ENCODE data around the gene ADAMTS13. TPM values are rescaled to one million over a fixed set of nuclear protein-coding genes. Genes with fewer than 3 reads are reported as not detected.
"Not testable (repeated sequence)": the region's sequence is repeated elsewhere in the genome, so short reads cannot be mapped to it uniquely, and the experiment has no call there.

Gene ADAMTS13
- total RNA-seq, 1 donor from 2014 or later: 3.6 TPM

GRCh38 chr9:133389025-133389557 lies 33.1 kb upstream of the ADAMTS13 start:
- DNase-seq (ENCODE audit: missing footprints) (no peak), ATAC-seq (no peak)
- intact Hi-C loops (cut with DNase I): no loop called here

DNA sequence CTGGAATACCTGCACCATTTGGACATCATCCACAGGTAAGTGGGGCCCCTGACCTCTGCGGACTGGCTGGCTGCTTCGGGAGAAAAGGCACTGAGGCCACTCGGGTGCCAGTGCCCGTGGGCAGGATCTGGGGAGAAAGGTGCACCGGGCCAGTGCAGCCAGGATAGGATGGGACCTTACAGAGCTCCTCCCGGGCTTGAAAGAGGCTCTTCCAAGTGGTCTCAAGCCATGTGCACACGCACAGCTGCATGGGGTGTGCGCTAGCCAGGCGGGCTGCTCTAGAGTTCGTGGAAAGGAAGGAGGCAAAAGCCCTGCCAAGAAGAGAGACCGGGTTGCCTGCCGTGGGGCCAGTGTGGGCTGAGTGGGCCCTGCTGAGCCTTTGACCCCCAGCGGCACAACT lies 32.6 kb upstream of the ADAMTS13 start:
- DNase-seq (ENCODE audit: missing footprints) (no peak), ATAC-seq (no peak)
- intact Hi-C loops (cut with DNase I): no loop called here

GRCh38 chr9:133390713-133391112 lies 31.5 kb upstream of the ADAMTS13 start:
- ATAC-seq (no peak), DNase-seq (ENCODE audit: missing footprints) (no peak)
- intact Hi-C loops (cut with DNase I): no loop called here

- ATAC-seq; DNase-seq (ENCODE audit: missing footprints); intact Hi-C loops (cut with DNase I): not testable (repeated sequence)
Observed at GRCh38 chr9:133391449-133391848, 30.7 kb upstream of the ADAMTS13 start.

GRCh38 chr9:133392308-133392707 lies 29.9 kb upstream of the ADAMTS13 start:
- DNase-seq (ENCODE audit: missing footprints); intact Hi-C loops (cut with DNase I); ATAC-seq: not testable (repeated sequence)

DNA sequence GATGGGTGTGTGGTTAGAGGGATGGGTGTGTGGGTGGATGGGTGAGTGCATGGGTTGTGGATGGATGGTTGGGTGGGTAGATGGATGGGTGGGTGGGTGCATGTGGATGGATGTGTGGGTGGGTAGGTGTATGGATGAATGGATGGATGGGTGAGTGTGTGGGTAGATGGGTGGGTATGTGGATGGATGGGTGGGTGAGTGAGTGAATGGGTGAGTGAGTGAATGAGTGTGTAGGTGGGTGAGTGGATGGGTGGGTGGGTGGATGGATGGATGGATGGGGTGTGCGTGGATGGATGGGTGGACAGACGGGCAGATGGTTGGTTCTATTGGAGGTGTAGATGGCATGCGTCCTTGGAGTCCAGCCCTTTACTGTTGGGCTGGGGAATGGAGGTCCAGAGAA lies 28.8 kb upstream of the ADAMTS13 start:
- intact Hi-C loops (cut with DNase I): no loop called here
- DNase-seq (ENCODE audit: missing footprints): no peak
- no peak for ATAC-seq

DNA sequence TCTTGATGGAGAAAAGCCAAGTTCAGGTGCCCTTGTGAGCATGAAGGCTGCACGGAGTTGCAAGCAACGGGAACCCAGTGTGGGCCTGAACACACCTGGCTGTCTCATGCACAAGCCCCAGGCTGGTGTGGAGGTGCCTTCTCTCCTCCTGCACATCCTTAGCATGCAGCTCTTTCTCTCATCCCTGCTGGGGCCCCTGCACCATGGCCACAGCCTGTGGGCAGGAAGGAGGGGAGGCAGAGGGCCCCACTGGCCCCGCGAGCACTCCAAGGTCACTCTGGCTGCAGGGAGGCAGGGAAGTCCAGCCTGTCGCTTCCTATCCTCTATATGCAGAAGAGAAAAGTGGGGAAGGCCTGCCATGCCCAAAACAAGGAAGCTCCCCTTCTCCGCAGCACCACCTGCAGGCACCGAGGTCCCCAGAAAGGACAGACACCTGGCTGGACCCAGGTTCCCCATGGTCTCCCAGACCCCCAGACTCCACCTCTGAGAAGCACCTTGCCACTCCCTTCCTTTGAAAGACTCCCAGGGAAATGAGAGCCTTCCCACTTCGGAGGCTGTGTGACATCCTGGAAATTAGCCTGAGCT lies 27.4 kb upstream of the ADAMTS13 start:
- DNase-seq (ENCODE audit: missing footprints) (no peak), ATAC-seq (no peak)
- intact Hi-C loops (cut with DNase I): no loop called here

- ATAC-seq (no peak), DNase-seq (ENCODE audit: missing footprints) (no peak)
- intact Hi-C loops (cut with DNase I): no loop called here
Observed at GRCh38 chr9:133396952-133397351, 25.2 kb upstream of the ADAMTS13 start.

GRCh38 chr9:133397370-133397769 lies 24.8 kb upstream of the ADAMTS13 start:
- DNase-seq (ENCODE audit: missing footprints) (no peak), ATAC-seq (no peak)
- intact Hi-C loops (cut with DNase I): no loop called here

DNA sequence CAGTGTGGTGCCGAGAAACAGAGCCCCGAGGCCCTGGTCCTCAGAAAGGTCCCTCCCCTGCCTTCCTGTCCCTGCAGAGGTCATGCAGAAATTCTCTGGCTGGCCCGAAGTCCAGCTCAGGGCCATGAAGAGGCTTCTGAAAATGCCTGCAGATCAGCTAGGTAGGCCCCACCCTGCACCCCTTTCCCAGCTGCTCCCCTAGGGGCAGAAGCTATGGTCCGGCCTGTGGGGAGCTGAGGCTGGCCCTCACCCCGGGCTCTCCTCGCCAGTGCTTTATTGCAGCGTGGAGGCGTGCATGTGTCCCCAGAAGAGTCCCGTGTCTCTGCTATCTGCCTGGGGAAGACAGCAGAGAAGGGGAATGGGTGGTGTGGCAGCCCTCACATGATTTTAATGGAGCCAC lies 24.3 kb upstream of the ADAMTS13 start:
- intact Hi-C loops (cut with DNase I): no loop called here
- DNase-seq (ENCODE audit: missing footprints) (no peak), ATAC-seq (no peak)

DNA sequence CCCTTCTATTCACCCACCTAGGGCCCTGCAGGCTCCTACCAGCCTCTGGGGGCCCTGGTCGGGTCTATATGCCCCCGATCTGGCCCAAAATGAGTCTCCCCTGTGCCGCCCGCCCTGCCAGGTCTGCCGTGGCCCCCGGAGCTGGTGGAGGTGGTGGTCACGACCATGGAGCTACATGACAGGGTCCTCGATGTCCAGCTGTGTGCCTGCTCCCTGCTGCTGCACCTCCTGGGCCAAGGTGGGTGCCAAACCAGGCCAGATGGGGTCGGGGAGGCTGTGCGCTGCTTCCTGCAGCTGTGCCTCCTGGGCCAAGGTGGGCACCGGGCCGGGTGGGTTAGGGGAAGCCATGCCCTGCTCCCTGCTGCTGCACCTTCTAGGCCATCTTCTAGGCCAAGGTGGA lies 21.9 kb upstream of the ADAMTS13 start:
- DNase-seq (ENCODE audit: missing footprints): no peak
- no peak for ATAC-seq
- intact Hi-C loops (cut with DNase I): no loop called here

DNA sequence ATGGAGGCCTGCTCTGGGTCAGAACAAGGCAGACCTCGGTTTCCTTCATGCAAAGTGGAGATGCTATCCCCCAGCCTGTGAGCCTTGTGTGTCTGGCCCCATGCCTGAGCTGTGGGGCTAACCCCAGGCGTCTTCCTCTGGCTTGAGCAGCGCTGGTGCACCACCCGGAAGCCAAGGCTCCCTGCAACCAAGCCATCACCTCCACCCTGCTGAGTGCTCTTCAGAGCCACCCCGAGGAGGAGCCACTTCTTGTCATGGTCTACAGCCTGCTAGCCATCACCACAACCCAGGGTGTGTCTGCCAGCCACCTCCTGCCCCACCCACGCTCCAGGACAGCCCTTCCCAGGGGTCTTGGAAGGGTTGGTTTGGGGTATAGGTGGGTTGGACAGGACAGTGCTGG lies 20.6 kb upstream of the ADAMTS13 start:
- ATAC-seq: no peak
- intact Hi-C loops (cut with DNase I): no loop called here
- DNase-seq (ENCODE audit: missing footprints): no peak

DNA sequence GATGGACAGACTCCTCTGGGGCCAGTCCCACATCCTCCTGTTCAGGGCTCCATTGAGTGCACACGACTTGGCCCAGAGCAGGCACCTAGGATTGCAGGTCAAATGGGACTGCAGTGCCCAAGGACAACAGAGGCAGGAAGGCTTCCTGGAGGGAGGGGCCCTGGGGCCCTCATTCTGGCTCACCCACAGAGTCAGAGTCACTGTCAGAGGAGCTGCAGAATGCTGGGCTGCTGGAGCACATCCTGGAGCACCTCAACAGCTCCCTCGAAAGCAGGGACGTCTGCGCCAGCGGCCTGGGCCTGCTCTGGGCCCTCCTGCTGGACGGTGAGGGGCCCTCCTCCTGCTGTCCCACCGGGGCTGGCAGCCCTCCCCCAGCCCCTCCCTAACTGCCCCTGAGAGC lies 19.5 kb upstream of the ADAMTS13 start:
- ATAC-seq (no peak), DNase-seq (ENCODE audit: missing footprints) (no peak)
- intact Hi-C loops (cut with DNase I): no loop called here

DNA sequence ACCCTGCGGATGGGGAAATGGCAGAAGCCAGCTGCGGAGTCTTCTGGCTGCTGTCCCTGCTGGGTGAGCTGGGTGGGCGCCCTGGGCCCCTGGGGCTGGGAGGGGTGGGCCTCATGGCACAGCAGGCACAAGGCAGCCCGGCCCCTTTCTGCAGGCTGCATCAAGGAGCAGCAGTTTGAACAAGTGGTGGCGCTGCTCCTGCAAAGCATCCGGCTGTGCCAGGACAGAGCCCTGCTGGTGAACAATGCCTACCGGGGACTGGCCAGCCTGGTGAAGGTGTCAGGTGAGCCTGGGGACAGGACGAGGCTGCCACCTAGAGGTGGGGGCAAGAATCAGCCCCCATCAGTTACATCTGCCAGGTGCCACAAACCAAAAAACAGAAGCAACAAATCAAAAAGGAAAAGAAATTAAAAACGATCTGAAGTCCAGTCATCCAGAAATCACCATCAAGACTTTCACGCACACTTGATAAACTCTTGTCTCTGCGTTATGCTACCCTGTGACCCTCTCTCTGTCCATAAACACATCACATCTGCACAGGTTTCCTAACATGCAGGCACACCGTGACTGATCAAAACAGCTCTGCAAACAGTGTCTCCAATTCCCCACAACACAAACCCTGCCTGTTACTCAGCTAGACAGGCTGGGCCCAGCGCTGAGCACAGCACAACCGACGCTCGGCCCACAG lies 18.3 kb upstream of the ADAMTS13 start:
- intact Hi-C loops (cut with DNase I): no loop called here
- DNase-seq (ENCODE audit: missing footprints): no peak
- no peak for ATAC-seq

- ATAC-seq (no peak), DNase-seq (ENCODE audit: missing footprints) (no peak)
- intact Hi-C loops (cut with DNase I): no loop called here
Observed at GRCh38 chr9:133404454-133405002, 17.6 kb upstream of the ADAMTS13 start.

DNA sequence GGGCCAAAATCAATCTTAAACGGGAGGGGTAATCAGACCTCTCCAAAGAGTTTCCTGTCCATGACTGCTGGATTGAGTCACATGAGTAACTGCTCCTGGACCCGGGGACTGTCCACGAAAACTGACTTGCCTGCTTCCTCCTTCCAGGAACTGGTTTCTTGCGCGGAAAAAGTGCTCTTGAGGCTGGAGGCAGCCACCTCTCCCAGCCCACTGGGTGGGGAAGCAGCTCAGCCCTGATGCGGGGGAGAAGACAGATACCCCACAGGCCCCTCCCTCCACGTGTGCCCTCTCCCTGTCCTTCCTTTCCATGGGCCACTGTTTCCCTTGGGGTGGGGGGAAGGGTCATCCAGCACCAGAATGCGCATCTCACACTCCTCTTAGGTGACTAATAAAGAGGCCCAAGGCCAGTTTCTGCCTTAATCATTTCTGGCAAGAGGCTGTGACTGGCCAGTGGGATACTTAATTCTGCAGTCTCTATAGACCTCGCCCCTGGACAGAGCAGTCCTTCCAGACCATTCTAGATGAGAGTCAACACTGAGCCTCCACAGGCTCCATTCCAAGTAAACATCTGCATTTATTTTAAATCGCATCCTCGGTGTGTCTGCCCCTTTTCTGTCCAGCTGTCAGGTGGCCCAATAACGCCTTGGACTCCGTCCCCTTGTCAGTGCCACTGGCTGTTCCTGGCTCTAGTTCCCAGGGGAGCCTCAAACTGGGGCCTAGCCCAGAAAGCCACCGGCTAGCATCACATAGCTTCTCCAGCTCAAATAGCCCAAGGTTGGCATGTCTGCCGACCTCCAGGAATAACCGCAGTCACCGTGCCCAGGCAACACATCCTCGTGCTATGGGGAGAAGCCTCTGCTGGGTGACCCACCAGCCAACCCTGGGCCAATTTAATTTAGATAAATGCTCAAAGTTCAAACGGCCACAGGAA lies 16.4 kb upstream of the ADAMTS13 start:
- intact Hi-C loops (cut with DNase I): no loop called here
- peak; percentile 45 for ATAC-seq
- no peak for DNase-seq (ENCODE audit: missing footprints)

DNA sequence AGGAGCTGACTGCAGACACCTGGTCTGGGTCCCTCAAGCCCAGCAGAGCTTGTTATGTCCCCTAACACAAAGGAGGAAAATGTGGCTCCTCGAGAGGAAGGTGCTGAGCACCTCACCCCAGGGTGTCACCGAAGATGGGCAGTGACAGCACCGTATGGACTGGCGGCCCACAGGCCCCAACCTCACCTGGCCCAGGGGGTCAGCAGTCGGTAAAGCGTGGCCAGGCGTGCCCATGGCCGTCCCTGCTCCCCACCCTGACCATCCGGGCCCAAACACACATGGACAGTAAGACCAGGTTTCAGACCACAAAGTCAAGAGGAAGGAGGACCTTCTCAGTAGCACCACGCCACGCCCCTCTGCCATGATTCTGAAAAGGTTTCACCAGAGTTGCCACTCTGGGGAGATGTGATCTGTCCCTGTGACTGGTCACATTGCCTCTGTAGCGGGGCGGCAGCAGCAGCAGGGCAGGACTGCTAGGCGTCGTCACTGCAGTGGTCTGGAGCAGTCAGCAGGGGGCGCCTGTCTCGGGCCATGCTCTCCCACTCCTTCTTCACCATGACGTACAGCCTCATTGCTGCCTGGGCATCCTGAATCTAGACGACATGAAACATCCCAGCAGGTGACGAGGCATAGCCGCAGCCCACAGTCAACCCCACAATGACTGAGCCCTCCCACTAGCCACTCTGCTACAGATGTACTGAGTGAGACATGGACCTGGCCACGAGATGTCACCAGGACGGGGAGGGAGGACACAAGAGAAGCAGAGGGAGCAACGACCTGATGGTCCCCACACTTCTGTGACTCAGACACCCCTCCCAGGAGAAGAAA lies 15.5 kb upstream of the ADAMTS13 start:
- DNase-seq (ENCODE audit: missing footprints): peak; percentile 86
- ATAC-seq: peak; percentile 77
- intact Hi-C loops (cut with DNase I): loop anchor here (1.0 kb wide), 1 partner anchor 80 kb away; no protein-coding TSS in a partner anchor

DNA sequence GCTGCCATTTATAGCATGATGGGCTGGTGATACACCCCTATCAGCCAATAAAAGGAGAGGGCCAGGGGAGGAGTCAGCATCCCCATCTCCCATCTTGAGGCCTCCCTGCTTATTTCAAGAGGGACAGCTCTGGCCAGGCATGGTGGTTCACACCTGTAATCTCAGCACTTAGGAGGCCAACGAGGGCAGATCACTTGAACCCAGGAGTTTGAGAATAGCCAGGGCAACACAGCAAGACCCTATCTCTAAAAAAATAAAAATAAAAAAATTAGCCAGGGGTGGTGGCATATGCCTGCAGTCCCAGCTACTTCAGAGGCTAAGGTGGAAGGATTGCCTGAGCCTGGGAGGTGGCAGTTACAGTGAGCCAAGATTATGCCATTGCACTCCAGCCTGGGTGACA lies 14.1 kb upstream of the ADAMTS13 start:
- intact Hi-C loops (cut with DNase I): no loop called here
- ATAC-seq: no peak
- DNase-seq (ENCODE audit: missing footprints): no peak

All from Right ventricle myocardium inferior (tissue), 1 donor.